ENCODE measurements around the gene BCAS1. TPM values are rescaled to one million over a fixed set of nuclear protein-coding genes. Genes with fewer than 3 reads are reported as not detected.
A peak's percentile ranks its signal among the peaks of the same experiment; 100 is the strongest.

BCAS1 gene
- total RNA-seq, 1 donor from 2014 or later: not detected

- peaks cover 2% of the 10 kb centered on the region for H3K27me3 Mint-ChIP-seq (ENCODE audit: low read depth)
- no peak overlapping the region for H3K27ac Mint-ChIP-seq (ENCODE audit: unreplicated experiment)
- peaks cover 4% of the 10 kb centered on the region for H3K4me1 Mint-ChIP-seq
- H3K4me3 Mint-ChIP-seq: no peak overlapping the region
- H3K36me3 Mint-ChIP-seq (ENCODE audit: low read depth): no peaks in the 10 kb centered on the region
- no peak for TF ChIP-seq CTCF (conservative IDR thresholded peaks at IDR 0.05)
- DNase-seq (ENCODE audit: low read depth, low spot score): no peak
- H3K9me3 Mint-ChIP-seq: no peaks in the 10 kb centered on the region
Observed at GRCh38 chr20:54065601-54066038, 4.8 kb downstream of the BCAS1 start.

DNA sequence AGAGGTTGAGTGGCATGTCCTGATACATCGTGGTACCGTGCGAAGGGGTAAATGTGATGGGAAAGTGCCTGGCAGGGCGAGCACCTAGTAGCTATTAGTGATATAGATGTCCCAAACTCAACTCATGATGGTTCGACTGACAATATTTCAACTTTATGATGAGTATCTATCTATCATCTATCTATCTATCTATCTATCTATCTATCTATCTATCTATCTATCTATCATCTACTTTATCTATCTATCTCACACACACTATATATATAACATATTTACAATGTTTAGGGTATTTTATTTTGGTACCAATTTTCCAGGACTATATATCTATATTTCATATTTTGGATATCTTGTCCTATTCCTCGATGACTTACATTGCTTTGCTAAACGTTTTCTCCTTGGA lies 5.5 kb downstream of the BCAS1 start:
- Mint-ChIP-seq H3K4me3 (no peak overlapping the region), H3K27me3 (ENCODE audit: low read depth) (peaks cover 2% of the 10 kb centered on the region), H3K4me1 (peaks cover 4% of the 10 kb centered on the region), H3K27ac (ENCODE audit: unreplicated experiment) (no peak overlapping the region), H3K9me3 (no peaks in the 10 kb centered on the region), H3K36me3 (ENCODE audit: low read depth) (no peaks in the 10 kb centered on the region)
- no peak for TF ChIP-seq CTCF (conservative IDR thresholded peaks at IDR 0.05)
- DNase-seq (ENCODE audit: low read depth, low spot score): no peak

- H3K27ac Mint-ChIP-seq (ENCODE audit: unreplicated experiment): no peak overlapping the region
- DNase-seq (ENCODE audit: low read depth, low spot score): no peak
- peaks cover 4% of the 10 kb centered on the region for H3K4me1 Mint-ChIP-seq
- H3K9me3 Mint-ChIP-seq: no peaks in the 10 kb centered on the region
- H3K36me3 Mint-ChIP-seq (ENCODE audit: low read depth): no peaks in the 10 kb centered on the region
- TF ChIP-seq CTCF (conservative IDR thresholded peaks at IDR 0.05): no peak
- H3K27me3 Mint-ChIP-seq (ENCODE audit: low read depth): peaks cover 2% of the 10 kb centered on the region
- no peak overlapping the region for H3K4me3 Mint-ChIP-seq
Observed at GRCh38 chr20:54063992-54064676, 6.3 kb downstream of the BCAS1 start.

- H3K4me3 Mint-ChIP-seq: no peak overlapping the region
- no peak for DNase-seq (ENCODE audit: low read depth, low spot score)
- no peaks in the 10 kb centered on the region for H3K36me3 Mint-ChIP-seq (ENCODE audit: low read depth)
- H3K27ac Mint-ChIP-seq (ENCODE audit: unreplicated experiment): no peak overlapping the region
- no peak for TF ChIP-seq CTCF (conservative IDR thresholded peaks at IDR 0.05)
- peaks cover 4% of the 10 kb centered on the region for H3K4me1 Mint-ChIP-seq
- no peaks in the 10 kb centered on the region for H3K27me3 Mint-ChIP-seq (ENCODE audit: low read depth)
- H3K9me3 Mint-ChIP-seq: no peaks in the 10 kb centered on the region
Observed at GRCh38 chr20:54063580-54063979, 6.8 kb downstream of the BCAS1 start.

DNA sequence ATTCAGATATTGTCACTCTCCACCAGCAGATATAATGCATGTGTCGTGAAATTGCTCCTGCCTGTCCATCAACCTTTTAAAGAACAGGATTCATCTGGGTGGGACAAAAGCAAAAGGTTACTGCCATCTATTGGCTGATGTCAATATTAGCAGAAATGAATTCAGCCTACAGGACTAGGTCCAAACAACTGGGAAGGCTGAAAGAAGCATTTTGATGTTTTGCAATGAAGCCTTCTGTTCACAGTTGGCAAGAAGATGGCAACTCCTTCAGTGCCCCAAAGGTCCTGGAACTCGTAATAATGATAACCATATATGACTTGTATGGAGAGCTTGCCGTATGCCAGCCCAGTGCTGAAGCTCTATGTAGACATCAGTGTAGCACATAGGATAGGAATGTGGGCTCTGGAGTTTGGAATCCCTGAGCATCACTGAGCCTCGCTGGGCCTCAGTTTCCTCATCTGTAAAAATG lies 7.5 kb downstream of the BCAS1 start:
- TF ChIP-seq CTCF (conservative IDR thresholded peaks at IDR 0.05): peak; percentile 69
- no peaks in the 10 kb centered on the region for H3K36me3 Mint-ChIP-seq (ENCODE audit: low read depth)
- H3K4me1 Mint-ChIP-seq: peaks cover 9% of the 10 kb centered on the region
- no peak for DNase-seq (ENCODE audit: low read depth, low spot score)
- no peaks in the 10 kb centered on the region for H3K9me3 Mint-ChIP-seq
- no peak overlapping the region for H3K4me3 Mint-ChIP-seq
- no peak overlapping the region for H3K27ac Mint-ChIP-seq (ENCODE audit: unreplicated experiment)
- no peaks in the 10 kb centered on the region for H3K27me3 Mint-ChIP-seq (ENCODE audit: low read depth)
